HG02588 (cell line): Measurements from ENCODE around the gene LSM6.
A peak's percentile ranks its signal among the peaks of the same experiment; 100 is the strongest.

Source experiments
- ATAC-seq: cut with Tn5 transposase; IDR thresholded peaks from one replicate; pipeline ENCODE4 v1.9.1; 2021; ENCODE audit warnings: mild to moderate bottlenecking, moderate library complexity; ENCODE audit not compliant: unreplicated experiment

Gene LSM6

GRCh38 chr4:146175541-146176453 is at the start of gene LSM6:
Gene LSM6, plus strand, starts transcription at chr4:146175718. Its CDS starts 7,204 bp downstream, at chr4:146182922.
- ATAC-seq, result peak; percentile 92

GRCh38 chr4:146132445-146132844 is 43.1 kb upstream of the LSM6 start:
- peak; percentile 100 for ATAC-seq

- no peak for ATAC-seq
These were observed 40.6 kb upstream of the LSM6 start for GRCh38 chr4:146134761-146135445.

GRCh38 chr4:146135941-146136340 is 39.6 kb upstream of the LSM6 start:
- no peak for ATAC-seq

- ATAC-seq, result peak; percentile 59
These were observed 32.8 kb upstream of the LSM6 start for GRCh38 chr4:146142768-146143167.

GRCh38 chr4:146143888-146144287 is 31.6 kb upstream of the LSM6 start:
- ATAC-seq, result no peak

- ATAC-seq, result no peak
These were observed 28.6 kb upstream of the LSM6 start for GRCh38 chr4:146146918-146147317.

- no peak for ATAC-seq
These were observed 27.5 kb upstream of the LSM6 start for GRCh38 chr4:146148021-146148420.

- no peak for ATAC-seq
These were observed 21.5 kb upstream of the LSM6 start for GRCh38 chr4:146154057-146154456.

- ATAC-seq, result peak; percentile 50
These were observed 20.3 kb upstream of the LSM6 start for GRCh38 chr4:146155152-146155724.

- ATAC-seq, result no peak
These were observed 17.3 kb upstream of the LSM6 start for GRCh38 chr4:146158036-146158745.

GRCh38 chr4:146159384-146160058 is 16.0 kb upstream of the LSM6 start:
- ATAC-seq, result peak; percentile 77

- no peak for ATAC-seq
These were observed 14.3 kb upstream of the LSM6 start for GRCh38 chr4:146161243-146161642.

GRCh38 chr4:146165221-146165620 is 10.3 kb upstream of the LSM6 start:
- no peak for ATAC-seq

- peak; percentile 58 for ATAC-seq
These were observed 9.7 kb upstream of the LSM6 start for GRCh38 chr4:146165840-146166239.

- ATAC-seq, result no peak
These were observed 5.4 kb upstream of the LSM6 start for GRCh38 chr4:146170149-146170548.

GRCh38 chr4:146176891-146177290 is 1.4 kb downstream of the LSM6 start:
- no peak for ATAC-seq

- no peak for ATAC-seq
These were observed 2.6 kb downstream of the LSM6 start for GRCh38 chr4:146178126-146178525.

- ATAC-seq, result no peak
These were observed 4.4 kb downstream of the LSM6 start for GRCh38 chr4:146179784-146180370.

- no peak for ATAC-seq
These were observed 6.9 kb downstream of the LSM6 start for GRCh38 chr4:146182443-146182842.
